ENCODE data around the gene DUSP16.
"Not testable (repeated sequence)": the region's sequence is repeated elsewhere in the genome, so short reads cannot be mapped to it uniquely, and the experiment has no call there.

DUSP16 gene

DNA sequence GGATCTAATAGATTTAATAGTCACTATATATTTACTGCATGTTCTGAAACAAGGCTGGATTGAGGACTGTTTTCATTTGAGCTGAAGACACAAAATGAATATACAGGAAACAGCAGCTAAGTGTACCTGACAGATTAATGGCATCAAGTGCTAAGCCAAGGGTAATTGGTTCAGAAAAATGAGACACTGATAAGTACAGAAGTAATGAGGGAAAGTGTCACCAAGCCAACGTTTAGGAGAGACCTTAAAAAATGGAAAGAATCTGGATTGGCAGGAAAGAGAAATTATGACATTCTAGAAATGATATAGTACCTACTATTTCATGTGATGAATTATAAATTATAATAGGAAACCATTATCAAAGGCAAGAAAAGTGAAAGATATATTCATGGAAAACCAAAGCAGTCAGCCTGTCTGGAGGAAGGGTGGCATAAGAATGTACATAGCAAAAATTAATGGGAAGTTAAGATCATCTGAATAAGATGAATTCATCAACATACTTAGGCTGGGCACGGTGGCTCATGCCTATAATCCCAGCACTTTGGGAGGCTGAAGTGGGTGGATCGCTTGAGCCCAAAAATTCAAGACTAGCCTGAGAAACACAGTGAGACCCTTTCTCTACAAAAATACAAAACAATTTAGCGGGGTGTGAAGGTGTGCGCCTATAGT is 21.0 kb upstream of the DUSP16 start:
- no peak for DNase-seq

DNA sequence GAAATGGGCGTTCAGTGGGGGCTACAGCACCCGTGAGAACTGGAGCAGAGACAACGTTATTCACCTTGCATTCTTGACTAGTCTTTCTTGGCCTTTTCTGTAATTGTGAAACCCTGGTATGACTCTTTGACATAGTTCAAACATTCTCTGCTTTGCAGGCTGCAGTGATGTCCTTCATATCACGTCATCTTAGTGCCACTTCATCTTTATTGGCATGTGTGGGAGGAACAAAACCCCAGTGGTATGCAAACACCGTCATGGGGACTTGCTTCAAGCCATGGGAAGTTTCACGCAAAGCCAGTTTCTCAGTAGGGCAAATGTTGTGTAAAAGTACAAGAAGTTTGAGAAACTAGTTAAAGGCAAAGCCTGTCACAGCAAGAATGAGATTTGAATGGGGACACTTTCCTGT is 20.2 kb upstream of the DUSP16 start:
- DNase-seq, result peak; percentile 52 to 72

DNA sequence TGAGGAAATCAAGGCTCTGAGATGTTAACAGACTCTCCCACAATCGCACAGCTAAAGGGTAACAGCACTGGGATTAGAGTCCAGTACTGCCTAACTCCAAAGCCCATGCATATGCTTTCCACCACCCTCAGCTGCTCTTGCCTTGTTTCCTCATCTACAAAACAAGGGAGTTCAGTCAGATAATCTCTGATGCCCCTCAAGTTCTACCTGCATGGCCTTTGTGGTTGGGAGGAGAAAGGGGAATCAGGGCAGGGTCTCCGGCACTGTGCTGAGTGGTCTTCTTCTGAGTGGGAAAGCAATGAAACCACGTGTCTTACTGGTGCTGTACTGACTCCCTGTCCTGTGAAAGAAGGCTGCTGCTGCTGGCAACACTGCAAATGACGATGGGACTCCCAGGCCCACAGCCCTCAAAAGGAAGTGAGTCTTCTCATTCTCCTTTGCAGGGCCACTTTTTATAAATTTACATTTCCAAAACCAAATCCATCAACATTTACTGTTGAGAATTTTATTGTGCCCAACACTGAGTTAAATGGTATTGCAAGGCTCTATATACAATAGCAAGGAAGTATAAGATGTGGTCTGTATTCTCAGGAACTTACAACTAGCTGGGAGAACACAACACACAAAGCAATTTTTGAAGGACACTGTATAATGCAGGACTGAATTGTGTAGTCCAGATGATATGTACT is 19.7 kb upstream of the DUSP16 start:
- peak in 1 of 2 experiments; percentile 26 for DNase-seq

DNA sequence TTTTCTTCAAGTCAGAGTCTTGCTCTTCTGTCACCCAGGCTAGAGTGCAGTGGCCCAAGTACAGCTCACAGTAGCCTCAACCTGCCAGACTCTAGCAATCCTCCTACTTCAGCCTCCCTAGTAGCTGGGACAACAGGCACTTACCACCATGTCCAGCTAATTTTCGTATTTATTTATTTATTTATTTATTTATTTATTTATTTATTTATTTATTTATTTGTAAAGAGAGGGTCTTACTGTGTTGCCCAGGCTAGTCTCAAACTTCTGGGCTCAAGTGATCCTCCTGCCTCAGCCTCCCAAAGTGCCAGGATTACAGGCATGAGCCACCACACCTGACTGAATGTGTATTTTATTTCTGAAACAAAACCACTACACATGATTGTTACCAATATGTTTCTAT is 18.1 kb upstream of the DUSP16 start:
- not testable (repeated sequence) for DNase-seq

DNA sequence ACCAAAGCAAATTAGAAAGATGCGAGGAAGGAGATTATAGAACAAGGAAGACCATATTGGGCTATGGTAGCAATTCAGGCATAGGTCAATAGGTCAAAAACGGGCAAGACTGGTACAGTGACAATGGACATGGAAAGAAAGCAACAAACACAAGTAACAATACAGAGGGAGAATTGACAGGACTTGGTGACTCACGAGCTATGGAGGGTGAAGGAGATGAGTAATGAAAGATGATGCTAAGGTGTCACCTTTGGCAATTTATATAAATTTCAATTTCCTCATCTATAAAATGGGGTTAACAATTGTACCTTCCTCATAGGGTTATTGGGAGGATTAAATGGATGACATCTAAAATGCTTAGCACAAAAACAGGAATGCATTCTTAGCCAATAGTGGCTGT is 15.1 kb upstream of the DUSP16 start:
- DNase-seq, result no peak

DNA sequence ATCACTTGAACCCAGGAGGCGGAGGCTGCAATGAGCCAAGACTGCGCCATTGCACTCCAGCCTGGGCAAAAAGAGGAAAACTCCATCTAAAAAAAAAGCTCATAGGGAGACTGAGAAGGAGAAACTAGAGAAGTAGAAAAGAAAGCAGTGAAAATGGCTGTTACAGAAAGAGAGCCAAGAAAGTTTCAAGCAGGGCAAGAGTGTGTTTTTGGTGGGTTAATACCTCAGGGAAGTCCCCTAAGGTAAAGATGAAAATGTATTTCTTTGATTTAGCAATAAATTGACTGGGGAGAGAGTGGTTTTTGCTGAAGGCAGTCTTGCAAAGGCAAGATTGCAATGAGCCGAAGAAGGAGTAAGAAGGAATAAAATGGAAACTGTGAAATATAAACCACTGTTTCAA is 10.0 kb upstream of the DUSP16 start:
- no peak for DNase-seq

DNA sequence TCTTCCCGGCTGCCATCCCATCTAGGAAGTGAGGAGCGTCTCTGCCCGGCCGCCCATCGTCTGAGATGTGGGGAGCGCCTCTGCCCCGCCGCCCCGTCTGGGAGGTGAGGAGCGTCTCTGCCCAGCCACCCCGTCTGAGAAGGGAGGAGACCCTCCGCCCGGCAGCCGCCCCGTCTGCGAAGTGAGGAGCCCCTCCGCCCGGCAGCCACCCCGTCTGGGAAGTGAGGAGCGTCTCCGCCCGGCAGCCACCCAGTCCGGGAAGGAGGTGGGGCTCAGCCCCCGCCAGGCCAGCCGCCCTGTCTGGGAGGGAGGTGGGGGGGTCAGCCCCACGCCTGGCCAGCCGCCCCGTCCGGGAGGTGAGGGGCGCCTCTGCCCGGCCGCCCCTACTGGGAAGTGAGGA is 3.3 kb upstream of the DUSP16 start:
- not testable (repeated sequence) for DNase-seq

DNA sequence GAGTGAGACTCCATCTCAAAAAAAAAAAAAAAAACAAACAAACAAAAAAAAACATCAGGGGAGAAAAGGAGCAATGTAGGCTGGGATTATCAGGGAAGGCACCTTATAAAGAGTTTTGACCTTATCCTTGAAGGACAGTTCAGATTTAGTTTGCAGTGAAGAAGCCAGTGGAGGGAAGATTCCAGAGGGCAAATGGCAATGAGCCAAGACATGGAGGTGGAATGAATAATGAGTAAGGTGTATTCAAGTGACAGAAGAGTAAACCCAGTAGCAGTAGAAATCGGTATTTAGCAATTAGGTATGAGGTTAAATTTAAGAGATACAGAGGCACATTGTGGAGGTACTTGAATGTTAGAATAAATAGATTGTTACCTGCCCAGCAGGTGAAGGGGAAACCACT is 2.2 kb upstream of the DUSP16 start:
- DNase-seq, result no peak

DNA sequence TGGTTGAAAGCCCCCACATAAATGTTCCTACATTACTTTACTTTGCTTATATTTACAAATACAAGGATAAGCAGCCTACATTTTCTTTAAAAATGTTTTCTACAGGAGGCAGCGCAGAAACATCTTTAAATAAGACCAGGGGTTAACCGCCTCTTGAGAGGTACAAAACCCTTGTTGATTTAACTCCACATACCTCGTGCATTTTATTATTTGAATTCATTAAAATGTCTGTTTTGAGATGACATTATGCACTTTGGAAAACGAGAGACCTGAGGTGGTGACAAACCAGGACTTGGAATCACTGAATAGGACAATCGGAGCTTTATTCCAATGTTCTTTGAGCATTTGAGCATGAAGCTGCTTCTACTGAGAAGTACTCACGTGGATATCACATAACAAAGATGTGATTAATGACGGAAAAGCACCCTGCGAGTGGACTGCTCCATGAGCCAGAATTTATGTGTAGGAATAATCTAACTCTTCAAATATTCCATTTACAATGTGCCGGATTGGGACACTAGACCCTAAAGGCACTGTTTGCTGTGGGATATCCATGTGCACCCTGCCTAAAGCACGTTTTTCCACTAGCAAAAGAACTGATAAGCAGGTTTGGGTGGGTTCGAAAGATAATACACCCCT is 746 bp upstream of the DUSP16 start:
- no peak for DNase-seq

DNA sequence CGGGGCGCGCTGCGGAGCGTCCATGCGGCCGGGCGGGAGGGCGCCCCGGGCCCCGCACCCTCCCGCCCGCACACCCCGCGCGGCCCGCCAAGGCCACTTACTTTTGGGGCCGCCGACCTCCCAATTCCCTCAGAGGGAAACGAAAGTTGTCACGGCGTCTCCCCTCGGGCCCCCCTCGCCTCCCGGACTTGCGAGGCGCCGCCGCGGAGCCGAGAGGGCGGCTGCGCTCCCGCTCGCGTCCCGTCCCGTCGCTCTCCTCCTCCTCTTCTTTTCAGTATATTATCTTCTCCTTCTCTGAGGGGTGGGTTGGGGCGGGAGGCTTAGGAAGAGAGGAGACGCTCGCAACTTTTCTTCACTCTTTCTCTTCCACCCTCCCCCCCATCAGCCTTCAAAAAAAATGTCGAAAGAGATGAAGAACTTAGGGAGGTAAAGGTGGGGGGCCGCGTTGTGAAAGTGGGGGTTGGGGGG is 613 bp downstream of the DUSP16 start:
- peak; percentile 21 to 30 for DNase-seq

DNA sequence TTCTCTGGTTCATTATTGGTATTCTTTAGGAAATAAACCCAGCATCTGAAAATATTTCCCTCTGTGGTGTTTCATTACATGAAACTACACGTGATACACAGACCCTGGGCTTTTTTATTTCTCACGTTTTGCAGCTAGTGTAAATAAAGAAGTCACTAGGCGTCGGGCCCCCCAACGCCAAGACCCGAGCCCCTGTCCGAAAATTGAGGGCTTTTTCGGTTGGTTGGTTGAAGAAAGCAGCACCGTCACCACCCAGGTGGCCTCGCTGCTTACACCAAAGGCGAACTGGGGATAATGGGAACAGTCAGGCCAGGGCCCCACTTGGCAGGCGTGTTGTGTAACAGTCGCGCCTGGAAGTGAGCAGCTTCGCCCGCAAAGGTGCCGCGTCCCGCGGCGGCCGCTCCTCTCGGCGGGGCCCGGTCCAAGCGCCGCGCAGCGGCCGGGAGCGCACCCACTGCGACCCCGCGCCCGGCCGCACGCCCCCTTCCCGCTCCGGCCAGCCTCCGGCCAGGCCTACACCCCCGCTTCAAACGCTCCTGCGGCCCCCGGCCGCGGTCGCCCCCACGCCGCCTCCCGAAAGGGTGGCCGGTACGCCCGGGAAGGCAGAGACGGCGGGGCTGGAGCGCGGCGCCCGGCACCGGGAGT is 1.2 kb downstream of the DUSP16 start:
- DNase-seq, result peak; percentile 40 to 58

DNA sequence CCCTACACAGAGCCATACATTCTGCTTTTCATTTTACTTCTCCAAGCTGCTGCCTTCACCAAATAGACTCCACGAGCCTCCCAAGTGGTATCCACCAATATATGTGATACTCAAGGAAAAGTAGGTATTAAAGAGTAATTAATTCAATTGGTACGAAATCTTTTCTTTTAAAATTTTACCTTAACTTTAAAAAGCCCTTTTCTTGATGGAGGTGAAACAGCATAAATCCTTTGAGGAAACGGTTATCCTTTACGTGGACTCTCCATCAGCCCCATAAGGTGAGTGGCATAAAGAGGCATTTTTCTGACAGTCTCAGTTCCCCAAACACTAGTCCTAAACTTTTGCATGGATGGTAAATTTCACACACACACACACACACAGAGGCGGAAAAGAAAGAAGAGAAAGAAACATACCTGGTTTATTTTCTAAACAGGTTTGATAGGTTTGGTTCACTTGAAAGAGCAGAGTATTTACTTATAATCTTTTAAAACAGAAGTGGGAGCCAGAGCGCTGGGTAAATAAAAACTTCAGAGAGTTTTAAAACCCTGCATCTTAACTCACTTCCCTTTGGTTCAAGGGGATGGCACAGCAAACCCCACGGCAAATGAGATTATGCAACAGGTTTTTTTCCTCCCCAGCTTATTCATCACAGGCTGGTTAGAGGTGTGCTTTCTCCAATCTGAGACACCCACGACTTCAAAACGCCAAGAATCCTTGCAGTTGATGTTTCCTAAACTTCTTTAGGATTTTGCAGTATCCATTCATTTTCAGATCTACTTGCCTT is 1.9 kb downstream of the DUSP16 start:
- peak; percentile 36 to 48 for DNase-seq

DNA sequence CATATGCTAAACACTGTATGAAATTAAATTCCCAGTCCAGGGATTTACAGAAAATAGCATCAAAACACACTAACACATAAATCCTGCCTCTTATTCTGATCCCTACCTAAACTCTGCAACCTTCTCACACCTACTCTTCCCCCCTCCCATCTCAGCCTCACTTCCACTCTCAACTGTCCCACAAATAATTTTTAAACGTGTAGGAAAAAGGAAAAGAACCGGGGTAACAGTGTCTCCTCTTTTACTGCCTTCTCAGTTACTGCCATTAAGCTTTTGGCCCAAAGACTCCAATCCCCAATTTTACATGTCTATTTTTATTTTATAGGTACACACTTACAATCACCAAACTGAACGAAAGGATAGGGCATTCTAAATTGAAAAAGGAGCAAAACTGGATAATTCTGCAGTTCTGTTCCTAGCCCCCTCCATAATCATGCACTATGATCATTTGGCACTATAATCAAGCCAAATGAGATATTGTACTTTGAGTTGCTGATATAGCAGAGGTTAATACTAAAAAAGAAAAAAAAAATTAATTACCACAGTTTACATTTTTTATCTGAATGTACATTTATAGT is 2.9 kb downstream of the DUSP16 start:
- DNase-seq, result no peak

DNA sequence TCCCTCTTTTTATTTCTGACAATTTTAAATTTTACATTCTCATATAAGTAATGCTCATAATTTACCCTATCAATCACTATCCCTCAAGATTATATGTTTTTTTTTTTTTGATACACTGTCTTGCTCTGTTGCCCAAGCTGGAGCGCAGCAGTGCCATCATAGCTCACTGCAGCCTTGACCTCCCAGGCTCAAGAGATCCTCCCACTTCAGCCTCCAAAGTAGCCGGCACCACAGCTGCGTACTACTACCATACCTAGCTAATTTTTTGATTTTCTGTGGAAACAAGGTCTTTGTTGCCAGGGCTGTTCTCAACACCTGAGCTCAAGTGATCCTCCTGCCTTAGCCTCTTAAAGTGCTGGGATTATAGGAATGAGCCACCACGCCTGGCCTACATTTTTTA is 4.4 kb downstream of the DUSP16 start:
- no peak for DNase-seq

DNA sequence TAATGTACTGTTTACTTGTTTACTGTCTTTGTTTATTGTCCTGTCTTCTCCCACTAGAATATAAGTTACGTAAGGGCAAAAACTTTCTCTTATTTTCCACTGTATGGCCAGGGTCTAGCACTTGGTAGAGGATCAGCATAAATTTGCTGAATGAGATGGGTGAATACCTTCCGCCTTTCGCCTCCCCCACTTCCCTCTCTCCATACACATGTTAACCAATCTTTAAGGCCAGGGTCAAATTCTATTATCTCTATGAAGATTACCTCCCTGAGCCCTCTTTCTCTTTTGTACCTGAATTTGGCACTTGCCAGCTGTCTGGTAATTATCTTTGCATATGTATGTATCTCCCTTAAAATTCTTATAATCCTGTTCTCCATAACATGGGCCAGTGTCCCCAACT is 4.9 kb downstream of the DUSP16 start:
- no peak for DNase-seq

DNA sequence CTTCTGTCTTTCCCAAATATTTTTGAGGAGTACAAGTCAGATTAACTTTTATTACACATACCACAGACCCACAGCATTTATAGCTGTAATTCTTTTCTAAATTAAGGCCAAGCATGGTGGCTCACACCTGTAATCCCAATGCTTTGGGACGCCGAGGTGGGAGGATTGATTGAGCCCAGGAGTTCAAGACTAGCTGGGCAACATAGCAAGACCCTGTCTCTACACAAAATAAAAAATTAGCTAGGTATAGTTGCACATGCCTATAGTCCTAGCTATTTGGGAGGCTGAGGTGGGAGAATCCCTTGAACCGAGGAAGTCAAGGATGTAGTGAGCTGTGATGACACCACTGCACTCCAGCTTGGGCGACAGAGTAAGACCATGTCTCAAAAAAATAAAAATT is 7.0 kb downstream of the DUSP16 start:
- no peak for DNase-seq

DNA sequence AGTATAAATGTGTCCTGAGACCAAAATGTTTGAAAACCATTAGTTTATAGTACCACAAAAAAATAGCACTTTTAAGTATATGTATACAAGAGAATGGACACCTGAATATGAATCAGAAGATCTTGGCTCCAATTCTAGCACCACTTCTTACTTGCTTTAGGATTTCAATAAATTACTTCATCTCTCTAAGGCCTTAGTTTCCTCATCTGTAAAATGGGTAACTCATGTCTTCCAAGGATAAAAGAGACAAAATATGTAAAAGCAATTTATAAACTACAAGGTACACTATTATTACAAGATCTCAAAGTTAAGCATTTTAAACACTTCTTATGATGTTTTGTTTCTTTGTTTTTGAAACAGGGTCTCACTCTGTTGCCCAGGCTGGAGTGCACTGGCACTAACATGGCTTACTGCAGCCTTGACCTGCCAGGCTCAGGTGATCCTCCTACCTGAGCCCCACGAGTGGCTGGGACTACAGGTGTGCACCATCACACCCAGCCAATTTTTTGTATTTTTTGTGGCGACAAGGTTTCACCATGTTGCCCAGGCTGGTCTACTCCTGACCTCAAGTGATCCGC is 9.4 kb downstream of the DUSP16 start:
- no peak for DNase-seq

DNA sequence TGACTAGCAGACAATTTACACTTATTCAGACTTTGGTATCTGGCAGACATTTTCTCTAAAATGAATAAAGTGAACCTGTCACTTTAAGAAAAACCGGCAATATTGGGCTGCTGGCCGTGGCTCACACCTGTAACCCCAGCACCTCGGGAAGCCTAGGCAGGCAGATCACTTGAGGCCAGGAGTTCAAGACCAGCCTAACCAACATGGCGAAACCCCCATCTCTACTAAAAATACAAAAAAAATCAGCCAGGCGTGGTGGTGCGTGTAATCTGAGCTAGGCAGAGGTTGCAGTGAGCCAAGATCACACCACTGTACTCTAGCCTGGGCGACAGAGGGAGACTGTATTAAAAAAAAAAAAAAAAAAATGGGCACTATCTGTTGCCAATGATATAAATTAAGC is 11.5 kb downstream of the DUSP16 start:
- no peak for DNase-seq

DNA sequence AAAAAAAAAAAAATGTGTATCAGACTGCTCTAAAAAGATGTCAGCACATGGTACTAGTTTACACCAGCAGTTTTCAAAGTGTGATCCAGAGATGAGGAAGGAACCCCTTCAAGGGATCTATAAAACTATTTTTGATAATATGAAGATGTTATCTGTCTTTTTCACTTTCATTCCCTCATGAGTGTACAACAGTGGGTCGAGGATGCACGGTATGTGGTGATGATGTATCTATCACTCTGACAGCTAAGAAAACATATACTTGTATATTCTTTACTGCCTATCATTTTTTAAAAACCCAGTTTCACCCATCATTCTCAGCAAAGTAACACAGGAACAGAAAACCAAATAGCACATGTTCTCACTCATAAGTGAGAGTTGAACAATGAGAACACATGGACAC is 12.4 kb downstream of the DUSP16 start:
- DNase-seq, result no peak

DNA sequence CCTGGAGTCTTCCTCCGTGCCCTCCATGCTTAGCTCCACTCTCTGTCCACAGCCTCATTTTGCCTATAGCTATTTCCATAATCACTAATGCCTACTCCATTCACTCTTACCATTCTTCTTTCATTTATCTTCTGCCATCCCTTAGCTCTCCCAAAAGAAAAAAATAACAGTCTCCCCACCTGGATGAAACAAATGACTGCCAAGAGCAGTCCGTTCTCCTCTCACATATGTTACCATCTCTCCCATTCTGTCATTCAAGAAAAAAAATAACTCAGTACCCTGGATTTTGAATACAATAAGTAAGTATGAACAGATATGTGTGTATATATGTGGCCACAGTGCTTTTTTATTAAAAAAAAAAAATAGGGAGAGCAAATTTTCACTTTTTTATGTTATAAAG is 13.2 kb downstream of the DUSP16 start:
- no peak for DNase-seq

DNA sequence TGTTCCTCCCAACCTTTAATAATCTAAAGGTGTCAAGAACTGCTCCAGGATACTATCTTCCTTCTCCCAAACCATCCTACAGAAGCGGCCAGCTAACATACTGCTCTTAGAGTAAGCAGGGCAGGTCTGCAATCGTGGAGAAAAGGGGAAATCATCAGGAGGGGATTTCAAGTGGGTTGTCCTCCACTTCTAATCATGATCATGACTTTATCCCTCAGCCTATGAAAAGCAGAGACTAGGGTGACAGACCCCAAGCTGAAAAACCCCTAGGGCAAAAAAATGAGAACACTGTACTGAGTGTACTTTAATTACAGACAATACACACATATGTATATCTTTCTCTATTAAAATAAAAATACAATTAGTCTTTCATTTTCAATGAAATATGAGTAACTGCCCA is 13.9 kb downstream of the DUSP16 start:
- DNase-seq, result no peak

DNA sequence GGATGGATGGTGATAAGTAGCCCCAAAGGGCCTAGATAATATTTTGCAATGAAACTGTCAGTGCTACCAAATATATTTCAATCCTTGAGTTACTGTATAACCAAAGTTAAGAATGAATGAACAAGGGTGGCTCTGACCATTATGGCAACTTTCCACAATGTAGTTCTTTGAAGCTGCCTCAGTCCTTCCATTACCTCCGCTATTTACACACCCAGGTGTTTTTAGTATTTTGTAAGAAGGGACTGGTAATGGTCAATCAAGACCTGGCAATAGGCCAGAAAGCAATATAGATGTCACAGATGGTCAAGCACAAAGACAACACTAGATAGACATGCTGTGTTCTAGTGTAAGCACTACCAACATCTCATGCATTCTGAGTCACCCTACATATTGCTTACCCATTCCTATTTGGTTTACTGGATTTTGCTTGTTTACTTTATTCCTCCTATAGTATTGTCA is 16.3 kb downstream of the DUSP16 start:
- no peak for DNase-seq
